A673 (cell line): Measurements from ENCODE around the gene MAPK8IP1. TPM values are rescaled to one million over a fixed set of nuclear protein-coding genes. Genes with fewer than 3 reads are reported as not detected.
"Not testable (repeated sequence)": the region's sequence is repeated elsewhere in the genome, so short reads cannot be mapped to it uniquely, and the experiment has no call there.

ENCODE experiments used
- BruUV-seq: library from RNA; stranded (reverse); fragments of 400-500 nt; replicated peaks from 2 replicates; lab custom pipeline; 2021; lab: Mats Ljungman, UMichigan
- CTCF ChIA-PET: fragments of 300-600 bp; sonication (Branson Sonifier 250); formaldehyde crosslinking; loops from one replicate; lab custom pipeline; 2022; ENCODE audit warnings: antibody characterized with exemption; lab: Charles Lee
- POLR2A ChIA-PET: fragments of 300-600 bp; sonication (Branson Sonifier 250); formaldehyde crosslinking; loops from one replicate; lab custom pipeline; 2022; ENCODE audit warnings: antibody characterized with exemption; ENCODE audit not compliant: low non-redundant PET; lab: Charles Lee
- DNase-seq: peaks from one replicate; pipeline ENCODE4 v3.0.0-alpha.2; 2015; ENCODE audit warnings: low spot score
- H3K27ac ChIP-seq: fragments of 200-600 bp; sonication (generic); 2 replicates; pipeline ENCODE4 v1.5.1; 2016; ENCODE audit warnings: mixed run types, low read depth, mild to moderate bottlenecking, mixed read lengths, antibody characterized with exemption, low read length; ENCODE audit not compliant: poor library complexity, severe bottlenecking
- H3K27me3 ChIP-seq: fragments of 200-600 bp; sonication (generic); replicated peaks from 2 replicates; pipeline ENCODE4 v1.6.1; 2017; ENCODE audit warnings: mixed run types, low read depth, mild to moderate bottlenecking, mixed read lengths, antibody characterized with exemption, low read length; ENCODE audit not compliant: insufficient read depth, poor library complexity
- H3K36me3 ChIP-seq: fragments of 200-600 bp; sonication (generic); 2 replicates; pipeline ENCODE4 v1.6.1; 2016; ENCODE audit warnings: mixed run types, mild to moderate bottlenecking, mixed read lengths, antibody characterized with exemption, low read length; ENCODE audit not compliant: insufficient read depth, poor library complexity, severe bottlenecking
- H3K4me1 ChIP-seq: fragments of 200-600 bp; sonication (generic); 2 replicates; pipeline ENCODE4 v1.6.1; 2017; ENCODE audit warnings: mixed run types, mild to moderate bottlenecking, mixed read lengths, antibody characterized with exemption, low read length; ENCODE audit not compliant: insufficient read depth, poor library complexity, severe bottlenecking
- H3K4me3 ChIP-seq: fragments of 200-600 bp; sonication (generic); 2 replicates; pipeline ENCODE4 v1.5.1; 2016; ENCODE audit warnings: low read depth, mixed run types, mild to moderate bottlenecking, mixed read lengths, low read length; ENCODE audit not compliant: poor library complexity, severe bottlenecking
- H3K9me3 ChIP-seq: fragments of 200-600 bp; sonication (generic); 2 replicates; pipeline ENCODE4 v1.6.1; 2016; ENCODE audit warnings: mixed run types, low read depth, mild to moderate bottlenecking, mixed read lengths, antibody characterized with exemption, low read length; ENCODE audit not compliant: poor library complexity, severe bottlenecking
- CTCF ChIP-seq: fragments of 300-800, 200-600 bp; sonication (generic); conservative IDR thresholded peaks from 2 replicates; pipeline ENCODE4 v1.5.1; 2017; ENCODE audit warnings: low read depth, mild to moderate bottlenecking, antibody characterized with exemption, low read length, moderate library complexity, mixed read lengths
- EZH2 ChIP-seq: fragments of 200-600 bp; sonication (generic); IDR thresholded peaks from 2 replicates; pipeline ENCODE4 v1.6.1; 2017; ENCODE audit warnings: borderline replicate concordance, low read depth, mild to moderate bottlenecking, mixed read lengths, antibody characterized with exemption, low read length; ENCODE audit not compliant: poor library complexity, severe bottlenecking
- intact Hi-C: fragments of 100-400 bp; cut with micrococcal nuclease; formaldehyde crosslinking; loops from one replicate; pipeline ENCODE4 v1.10.0; 2022; ENCODE audit not compliant: unreplicated experiment
- total RNA-seq: library from RNA; stranded (reverse); gene quantifications from 2 replicates; pipeline ENCODE4 v1.2.3, GENCODE V29; 2021

Gene MAPK8IP1
- total RNA-seq, 1 experiment from 2014 or later: 46.0 TPM

GRCh38 chr11:45899448-45900174 is 14.2 kb downstream of the MAPK8IP1 start:
- BruUV-seq: no TSS peak
- intact Hi-C loops: no loop called here

GRCh38 chr11:45900175-45900800 is 14.8 kb downstream of the MAPK8IP1 start:
- H3K36me3 ChIP-seq, POLR2A ChIA-PET: not testable (repeated sequence)

More at GRCh38 chr11:45899448-45900174, 14.2 kb downstream of the MAPK8IP1 start:
- no peaks in the 10 kb centered on the region for H3K9me3 ChIP-seq
- peak; percentile 97 for DNase-seq
- POLR2A ChIA-PET: no interaction called here
- H3K36me3 ChIP-seq: no peaks in the 10 kb centered on the region
- H3K4me1 ChIP-seq: peaks cover 26% of the 10 kb centered on the region
- peak overlapping the region; percentile 52 for H3K4me3 ChIP-seq
- peak overlapping the region; percentile 94 for H3K27ac ChIP-seq
- CTCF ChIA-PET: interaction anchor here (1.1 kb wide), 1 partner anchor 27 kb away, joined by 4 read pairs; no protein-coding TSS in a partner anchor
- TF ChIP-seq CTCF (no peak), EZH2 (no peak)
- H3K27me3 ChIP-seq: no peaks in the 10 kb centered on the region

GRCh38 chr11:45900916-45901617 is 15.6 kb downstream of the MAPK8IP1 start:
- ChIA-PET CTCF (interaction anchor here (0.7 kb wide), 1 partner anchor 29 kb away, joined by 3 read pairs; no protein-coding TSS in a partner anchor), POLR2A (interaction anchor here (0.6 kb wide), 1 partner anchor 84 kb away, joined by 4 read pairs; no protein-coding TSS in a partner anchor)
- Histone ChIP-seq H3K4me1 (peaks cover 25% of the 10 kb centered on the region), H3K27ac (no peak overlapping the region), H3K4me3 (peak overlapping the region; percentile 52), H3K9me3 (no peaks in the 10 kb centered on the region), H3K27me3 (no peaks in the 10 kb centered on the region), H3K36me3 (no peaks in the 10 kb centered on the region)
- no TSS peak for BruUV-seq
- TF ChIP-seq EZH2 (no peak), CTCF (no peak)
- intact Hi-C loops: no loop called here
- DNase-seq: peak; percentile 52

More at GRCh38 chr11:45900175-45900800, 14.8 kb downstream of the MAPK8IP1 start:
- peak; percentile 63 for DNase-seq
- H3K9me3 ChIP-seq, CTCF ChIA-PET, H3K27me3 ChIP-seq, intact Hi-C loops, BruUV-seq: not testable (repeated sequence)
- H3K4me3 ChIP-seq: peak overlapping the region; percentile 52
- peak overlapping the region; percentile 94 for H3K27ac ChIP-seq
- peaks cover 26% of the 10 kb centered on the region for H3K4me1 ChIP-seq
